Gastroesophageal sphincter (tissue), 4 donors: ENCODE results near the gene NEK4. TPM values are rescaled to one million over a fixed set of nuclear protein-coding genes. Genes with fewer than 3 reads are reported as not detected.

Experiments
- ATAC-seq: fragments of 150-250 bp; one replicate; pipeline ENCODE4 v1.9.1; 2016; ENCODE audit warnings: mild to moderate bottlenecking, moderate library complexity
- H3K27ac ChIP-seq, 4 donors: fragments of 200-600 bp; sonication (generic) in 3 of 4; 1 replicate in 3 of 4; 2 replicates in 1 of 4; pipeline ENCODE4 v1.5.1; 2016 to 2019
- H3K27me3 ChIP-seq: fragments of 200-600 bp; sonication (generic); one replicate; pipeline ENCODE4 v1.5.1; 2019
- H3K36me3 ChIP-seq, 2 donors: fragments of 200-600 bp; sonication (generic); one replicate each; pipeline ENCODE4 v1.5.1; 2019; ENCODE audit warnings: control low read depth in 1 of 2
- H3K4me1 ChIP-seq, 3 donors: fragments of 200-600 bp; sonication (generic); 1 replicate in 2 of 3; 2 replicates in 1 of 3; pipeline ENCODE4 v1.5.1; 2016 to 2019; ENCODE audit warnings: control low read depth in 2 of 3
- H3K4me3 ChIP-seq, 2 donors: fragments of 200-600 bp; sonication (generic); one replicate each; pipeline ENCODE4 v1.5.1; 2019; ENCODE audit warnings: mild to moderate bottlenecking in 1 of 2, moderate library complexity in 1 of 2
- H3K9me3 ChIP-seq, 3 donors: fragments of 200-600 bp; sonication (generic); one replicate each; pipeline ENCODE4 v1.5.1; 2017 to 2019; ENCODE audit warnings: control low read depth in 2 of 3
- CTCF ChIP-seq, 4 experiments: fragments of 200-600 bp in 2 of 4; fragments of 450-650 bp in 2 of 4; sonication (generic) in 1 of 4; IDR thresholded peaks; one replicate each; pipeline ENCODE4 v1.5.1; 2017 to 2019; ENCODE audit warnings: antibody characterized with exemption in 4 of 4, mild to moderate bottlenecking in 2 of 4, moderate library complexity in 2 of 4
- EP300 ChIP-seq: sonication (generic); formaldehyde crosslinking; IDR thresholded peaks from one replicate; pipeline ENCODE4 v1.6.1; 2017; ENCODE audit warnings: antibody characterized with exemption, mild to moderate bottlenecking
- POLR2A ChIP-seq, 2 donors: fragments of 450-650 bp; IDR thresholded peaks; one replicate each; pipeline ENCODE4 v1.6.1; 2017; ENCODE audit warnings: antibody characterized with exemption in 2 of 2, mild to moderate bottlenecking in 2 of 2, moderate library complexity in 1 of 2
- POLR2AphosphoS5 ChIP-seq: sonication (generic); formaldehyde crosslinking; IDR thresholded peaks from one replicate; pipeline ENCODE4 v1.6.1; 2017; ENCODE audit warnings: antibody characterized with exemption
- WGBS, 2 donors: methylation state at CpG; one replicate each; pipeline ENCODE4 v1.1.5; 2018; ENCODE audit warnings: low coverage in 1 of 2; 5-methylcytosine and 5-hydroxymethylcytosine counted together
- total RNA-seq, 4 donors: library from RNA; depleted of rRNA; stranded (reverse); fragments of >200 nt; gene quantifications; one replicate each; pipeline ENCODE4 v1.1.0, GENCODE V29; 2016

Gene NEK4
- total RNA-seq, 4 donors from 2014 or later = 22.1 to 29.5 (median 22.7) TPM

GRCh38 chr3:52809662-52810377 is 39.1 kb upstream of the NEK4 start:
- WGBS, 2 donors = 43 to 60% methylated on average over 4 to 5 of the region's 7 CpGs
- TF ChIP-seq CTCF (IDR thresholded peaks at IDR 0.05) (no peak), EP300 (no peak), POLR2A (IDR thresholded peaks at IDR 0.05) (no peak), POLR2AphosphoS5 (no peak)
- no peak for ATAC-seq
- H3K27me3 ChIP-seq = peaks cover 7% of the 10 kb centered on the region
- no peaks in the 10 kb centered on the region for H3K4me1 ChIP-seq
- H3K36me3 ChIP-seq = no peaks in the 10 kb centered on the region
- H3K4me3 ChIP-seq = no peak overlapping the region
- no peak overlapping the region for H3K27ac ChIP-seq
- no peaks in the 10 kb centered on the region for H3K9me3 ChIP-seq

GRCh38 chr3:52809149-52809548 is 38.4 kb upstream of the NEK4 start:
- no peak for ATAC-seq
- Histone ChIP-seq H3K27ac (no peak overlapping the region), H3K4me1 (no peaks in the 10 kb centered on the region), H3K9me3 (no peaks in the 10 kb centered on the region), H3K27me3 (peaks cover 10% of the 10 kb centered on the region), H3K4me3 (no peak overlapping the region), H3K36me3 (no peaks in the 10 kb centered on the region)
- TF ChIP-seq POLR2AphosphoS5 (no peak), POLR2A (IDR thresholded peaks at IDR 0.05) (no peak), EP300 (no peak), CTCF (IDR thresholded peaks at IDR 0.05) (no peak)
- WGBS, 2 donors = 76 to 88% methylated on average over 2 of the region's 2 CpGs

- 75 to 85% methylated on average over 2 to 5 of the region's 19 CpGs for WGBS, 2 donors
- H3K36me3 ChIP-seq = no peaks in the 10 kb centered on the region
- no peak for ATAC-seq
- no peak for TF ChIP-seq POLR2A (IDR thresholded peaks at IDR 0.05)
- no peak for TF ChIP-seq EP300
- no peak for TF ChIP-seq CTCF (IDR thresholded peaks at IDR 0.05)
- no peak for TF ChIP-seq POLR2AphosphoS5
- H3K4me3 ChIP-seq = no peak overlapping the region
- no peak overlapping the region for H3K27ac ChIP-seq
- no peaks in the 10 kb centered on the region for H3K4me1 ChIP-seq
- peaks cover 12% of the 10 kb centered on the region for H3K27me3 ChIP-seq
- no peaks in the 10 kb centered on the region for H3K9me3 ChIP-seq
These were observed 34.7 kb upstream of the NEK4 start for GRCh38 chr3:52805270-52806039.

GRCh38 chr3:52801839-52802238 is 31.1 kb upstream of the NEK4 start:
- no peaks in the 10 kb centered on the region for H3K36me3 ChIP-seq
- H3K9me3 ChIP-seq = no peaks in the 10 kb centered on the region
- 41 to 67% methylated on average over 1 to 4 of the region's 5 CpGs for WGBS, 2 donors
- no peak overlapping the region for H3K27ac ChIP-seq
- ATAC-seq = no peak
- no peaks in the 10 kb centered on the region for H3K4me1 ChIP-seq
- H3K4me3 ChIP-seq = no peak overlapping the region
- no peak for TF ChIP-seq POLR2A (IDR thresholded peaks at IDR 0.05)
- peaks cover 12% of the 10 kb centered on the region for H3K27me3 ChIP-seq

- Histone ChIP-seq H3K4me1 (no peaks in the 10 kb centered on the region), H3K27me3 (peaks cover 5% of the 10 kb centered on the region), H3K36me3 (no peaks in the 10 kb centered on the region), H3K9me3 (no peaks in the 10 kb centered on the region), H3K27ac (no peak overlapping the region), H3K4me3 (no peak overlapping the region)
- 75 to 89% methylated on average over 3 to 5 of the region's 7 CpGs for WGBS, 2 donors
- no peak for ATAC-seq
- TF ChIP-seq EP300 (no peak), POLR2A (IDR thresholded peaks at IDR 0.05) (no peak), POLR2AphosphoS5 (no peak), CTCF (IDR thresholded peaks at IDR 0.05) (no peak)
These were observed 29.3 kb upstream of the NEK4 start for GRCh38 chr3:52800079-52800478.
